22Rv1 (cell line): ENCODE measurements around the gene ANK3.

Experiments used
- H3K27ac ChIP-seq: fragments of 450-650 bp; 2 replicates; pipeline ENCODE4 v1.5.1; 2017
- ZFX ChIP-seq: fragments of 450-650 bp; IDR thresholded peaks from 2 replicates; pipeline ENCODE4 v1.6.1; 2017; ENCODE audit warnings: antibody characterized with exemption, borderline replicate concordance
- TF ChIP-seq, protein P1 (sequence below): fragments of 450-650 bp; IDR thresholded peaks from 2 replicates; pipeline ENCODE4 v1.5.1; 2017; ENCODE audit warnings: mild to moderate bottlenecking

ANK3 gene

DNA sequence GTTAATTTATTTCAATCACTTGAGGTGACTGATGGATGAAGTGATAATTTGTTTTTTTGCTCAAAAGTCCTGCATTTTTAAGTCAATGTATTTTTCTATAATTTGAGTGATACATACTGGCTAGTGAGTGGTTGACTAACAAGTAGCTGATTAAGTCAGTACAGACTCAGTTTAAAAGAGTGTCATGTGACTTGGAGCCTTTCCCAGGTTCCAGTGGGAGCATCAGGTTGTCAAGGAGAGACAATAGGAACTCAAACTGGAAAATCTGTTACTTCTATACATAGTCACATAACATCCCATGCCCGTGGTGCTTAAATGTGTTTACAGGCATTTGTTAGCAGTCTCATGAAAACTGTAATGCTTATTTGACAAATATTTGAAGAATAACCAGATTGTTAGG lies 154.7 kb downstream of the ANK3 start:
- TF ChIP-seq, protein P1, sequence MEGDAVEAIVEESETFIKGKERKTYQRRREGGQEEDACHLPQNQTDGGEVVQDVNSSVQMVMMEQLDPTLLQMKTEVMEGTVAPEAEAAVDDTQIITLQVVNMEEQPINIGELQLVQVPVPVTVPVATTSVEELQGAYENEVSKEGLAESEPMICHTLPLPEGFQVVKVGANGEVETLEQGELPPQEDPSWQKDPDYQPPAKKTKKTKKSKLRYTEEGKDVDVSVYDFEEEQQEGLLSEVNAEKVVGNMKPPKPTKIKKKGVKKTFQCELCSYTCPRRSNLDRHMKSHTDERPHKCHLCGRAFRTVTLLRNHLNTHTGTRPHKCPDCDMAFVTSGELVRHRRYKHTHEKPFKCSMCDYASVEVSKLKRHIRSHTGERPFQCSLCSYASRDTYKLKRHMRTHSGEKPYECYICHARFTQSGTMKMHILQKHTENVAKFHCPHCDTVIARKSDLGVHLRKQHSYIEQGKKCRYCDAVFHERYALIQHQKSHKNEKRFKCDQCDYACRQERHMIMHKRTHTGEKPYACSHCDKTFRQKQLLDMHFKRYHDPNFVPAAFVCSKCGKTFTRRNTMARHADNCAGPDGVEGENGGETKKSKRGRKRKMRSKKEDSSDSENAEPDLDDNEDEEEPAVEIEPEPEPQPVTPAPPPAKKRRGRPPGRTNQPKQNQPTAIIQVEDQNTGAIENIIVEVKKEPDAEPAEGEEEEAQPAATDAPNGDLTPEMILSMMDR = no peak
- TF ChIP-seq ZFX = no peak
- no peak overlapping the region for H3K27ac ChIP-seq

DNA sequence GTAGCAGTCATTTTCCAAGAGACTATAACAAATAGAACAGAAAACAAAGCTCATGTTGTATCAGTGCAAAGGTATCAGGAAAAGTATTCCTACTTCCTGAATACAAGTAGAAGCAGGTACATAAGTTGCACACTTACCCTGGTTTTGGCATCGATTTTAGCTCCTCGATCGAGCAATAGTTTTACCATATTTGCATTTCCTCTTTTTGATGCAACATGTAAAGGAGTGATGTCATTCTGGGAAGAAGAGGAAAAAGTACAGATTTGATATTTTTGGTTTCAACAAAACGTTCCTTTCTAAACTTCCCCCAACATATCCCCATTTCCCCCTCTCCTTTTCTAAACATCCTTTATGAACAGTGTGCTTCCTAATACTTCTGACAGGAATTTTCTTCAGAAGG lies 155.1 kb downstream of the ANK3 start:
- no peak for TF ChIP-seq ZFX
- TF ChIP-seq, protein P1 = no peak
- H3K27ac ChIP-seq = no peak overlapping the region

- no peak overlapping the region for H3K27ac ChIP-seq
- TF ChIP-seq ZFX = no peak
- TF ChIP-seq, protein P1 = no peak
Measured at GRCh38 chr10:60230892-60231291, 158.8 kb downstream of the ANK3 start.

- no peak for TF ChIP-seq ZFX
- TF ChIP-seq, protein P1 = no peak
- H3K27ac ChIP-seq = no peak overlapping the region
Measured at GRCh38 chr10:60224066-60224705, 165.5 kb downstream of the ANK3 start.

- TF ChIP-seq ZFX = no peak
- TF ChIP-seq, protein P1 = no peak
- H3K27ac ChIP-seq = no peak overlapping the region
Measured at GRCh38 chr10:60222047-60222446, 167.6 kb downstream of the ANK3 start.

DNA sequence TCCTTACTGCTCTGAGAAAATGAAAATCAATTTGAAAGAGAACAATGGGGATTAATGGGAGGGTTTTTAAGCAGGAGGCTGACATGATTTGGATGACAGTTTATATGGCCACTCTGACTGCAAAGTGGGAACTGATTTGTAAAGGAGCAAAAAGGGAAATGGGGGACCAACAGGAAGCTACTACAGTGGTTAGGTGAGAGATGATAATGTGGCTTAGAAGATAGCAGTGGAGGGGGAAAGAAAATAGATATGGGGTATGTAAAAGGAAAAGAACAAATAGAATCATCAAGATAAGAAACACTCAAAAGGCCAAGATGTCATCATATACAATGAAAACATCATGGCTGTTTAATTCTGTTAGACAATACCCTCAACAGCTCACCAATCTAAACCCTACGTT lies 177.5 kb downstream of the ANK3 start:
- no peak overlapping the region for H3K27ac ChIP-seq
- TF ChIP-seq, protein P1 = no peak
- TF ChIP-seq ZFX = no peak

GRCh38 chr10:60209874-60210570 lies 179.7 kb downstream of the ANK3 start:
- no peak overlapping the region for H3K27ac ChIP-seq
- TF ChIP-seq, protein P1 = no peak
- no peak for TF ChIP-seq ZFX
